ENCODE results near the gene SMYD3. TPM values are rescaled to one million over a fixed set of nuclear protein-coding genes. Genes with fewer than 3 reads are reported as not detected.

Gene SMYD3
- total RNA-seq, 3 donors from 2014 or later = 16.3 to 18.0 (median 16.4) TPM

DNA sequence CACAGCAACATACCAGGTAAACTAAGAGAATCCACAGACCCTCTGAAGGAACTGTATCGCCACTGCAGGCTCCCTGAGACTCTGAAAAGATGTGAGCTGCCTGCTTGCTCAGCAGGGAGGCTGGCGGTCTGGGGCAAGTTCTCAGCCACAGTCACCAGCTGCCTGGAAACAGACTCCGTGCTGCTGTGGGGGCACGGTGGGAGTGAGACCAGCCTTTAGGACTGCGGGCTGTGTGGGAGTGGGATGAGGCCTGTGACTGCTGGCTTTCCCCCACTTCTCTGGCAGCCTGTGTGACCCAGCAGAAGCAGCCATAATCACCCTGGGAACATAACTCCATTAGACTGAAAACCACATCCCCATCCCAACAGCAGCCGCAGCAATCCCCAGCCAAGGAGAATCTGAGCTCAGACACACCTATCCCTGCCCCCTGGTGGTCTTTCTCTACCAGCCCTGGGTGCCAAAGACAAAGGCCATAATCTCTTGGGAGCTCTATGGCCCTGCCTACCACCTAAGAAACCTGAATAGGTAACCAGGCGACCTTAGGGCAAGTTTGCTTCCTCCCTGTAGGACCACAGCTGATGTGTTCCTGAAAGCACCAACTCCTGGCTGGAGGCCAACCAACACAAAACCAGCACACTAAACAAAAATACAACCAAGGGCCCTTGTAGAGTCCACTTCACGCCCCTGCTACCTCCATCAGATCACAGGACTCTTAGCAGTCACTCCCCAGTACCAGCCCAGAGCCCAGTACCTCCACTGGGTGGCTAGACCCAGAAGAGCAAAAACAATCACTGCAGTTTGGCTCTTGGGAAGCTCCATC, 151.5 kb downstream of the SMYD3 start:
- no peak for TF ChIP-seq CTCF (IDR thresholded peaks at IDR 0.05)
- Histone ChIP-seq H3K4me1 (ENCODE audit: low read depth) (no peaks in the 10 kb centered on the region), H3K36me3 (ENCODE audit: low read depth) (no peaks in the 10 kb centered on the region), H3K9me3 (peaks cover 5% of the 10 kb centered on the region), H3K4me3 (no peak overlapping the region)
- intact Hi-C loops (cut with DNase I, micrococcal nuclease) = no loop called here
- ATAC-seq = no peak
- DNase-seq = no peak

GRCh38 chr1:246351721-246352120, 155.4 kb downstream of the SMYD3 start:
- Histone ChIP-seq H3K9me3 (no peaks in the 10 kb centered on the region), H3K4me1 (ENCODE audit: low read depth) (no peaks in the 10 kb centered on the region), H3K36me3 (ENCODE audit: low read depth) (no peaks in the 10 kb centered on the region), H3K4me3 (no peak overlapping the region)
- no peak for TF ChIP-seq CTCF (IDR thresholded peaks at IDR 0.05)
- ATAC-seq = no peak
- intact Hi-C loops (cut with DNase I, micrococcal nuclease) = no loop called here
- DNase-seq = no peak

GRCh38 chr1:246350745-246351144, 156.3 kb downstream of the SMYD3 start:
- DNase-seq = no peak
- Histone ChIP-seq H3K4me3 (no peak overlapping the region), H3K36me3 (ENCODE audit: low read depth) (no peaks in the 10 kb centered on the region), H3K4me1 (ENCODE audit: low read depth) (no peaks in the 10 kb centered on the region), H3K9me3 (no peaks in the 10 kb centered on the region)
- no peak for TF ChIP-seq CTCF (IDR thresholded peaks at IDR 0.05)
- intact Hi-C loops (cut with DNase I, micrococcal nuclease) = no loop called here
- no peak for ATAC-seq

DNA sequence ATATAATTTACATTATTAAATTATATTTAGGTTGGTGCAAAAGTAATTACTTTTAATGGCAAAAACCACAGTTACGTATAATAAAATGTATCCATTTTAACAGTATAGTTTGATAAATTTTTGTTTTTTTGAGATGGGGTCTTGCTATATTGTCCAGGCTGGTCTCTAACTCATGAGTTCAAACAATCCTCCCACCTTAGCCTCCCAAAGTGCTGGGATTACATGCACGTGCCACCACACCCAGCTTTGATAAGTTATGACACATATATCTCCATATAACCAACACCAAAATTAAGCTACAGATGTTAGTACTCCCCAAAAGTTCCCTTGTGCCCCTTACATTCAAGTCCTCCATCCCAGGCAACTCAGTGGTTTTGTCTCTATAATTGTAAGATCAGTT, 163.1 kb downstream of the SMYD3 start:
- Histone ChIP-seq H3K36me3 (ENCODE audit: low read depth) (no peaks in the 10 kb centered on the region), H3K4me3 (no peak overlapping the region), H3K9me3 (peaks cover 5% of the 10 kb centered on the region), H3K4me1 (ENCODE audit: low read depth) (no peaks in the 10 kb centered on the region)
- intact Hi-C loops (cut with DNase I, micrococcal nuclease) = no loop called here
- no peak for DNase-seq
- ATAC-seq = no peak
- TF ChIP-seq CTCF (IDR thresholded peaks at IDR 0.05) = no peak

GRCh38 chr1:246343251-246343650, 163.8 kb downstream of the SMYD3 start:
- no peak for ATAC-seq
- Histone ChIP-seq H3K4me1 (ENCODE audit: low read depth) (no peaks in the 10 kb centered on the region), H3K36me3 (ENCODE audit: low read depth) (no peaks in the 10 kb centered on the region), H3K9me3 (peaks cover 5% of the 10 kb centered on the region), H3K4me3 (no peak overlapping the region)
- DNase-seq = no peak
- TF ChIP-seq CTCF (IDR thresholded peaks at IDR 0.05) = no peak
- intact Hi-C loops (cut with DNase I, micrococcal nuclease) = no loop called here

Data from mucosa of descending colon (tissue), 3 donors.